Aorta (tissue), 5 donors: ENCODE results near the gene LUZP2. TPM values are rescaled to one million over a fixed set of nuclear protein-coding genes. Genes with fewer than 3 reads are reported as not detected.

ENCODE experiments used
- ATAC-seq: fragments of 200-7000 bp; cut with Tn5 transposase; one replicate; pipeline ENCODE4 v1.9.1; 2022; ENCODE audit warnings: moderate library complexity; ENCODE audit not compliant: low FRiP score
- DNase-seq, 2 donors: peaks; one replicate each; pipeline ENCODE4 v3.0.0-alpha.2; 2020
- H3K27ac ChIP-seq, 2 donors: one replicate each; pipeline ENCODE4 v1.5.1; 2013; ENCODE audit warnings: low read length in 2 of 2, mild to moderate bottlenecking in 2 of 2, moderate library complexity in 2 of 2, control low read depth in 1 of 2, inconsistent platforms in 1 of 2, low read depth in 1 of 2
- H3K27me3 ChIP-seq, 2 donors: one replicate each; pipeline ENCODE4 v1.6.1; 2013; ENCODE audit warnings: control low read depth in 1 of 2, low read length in 1 of 2, mild to moderate bottlenecking in 1 of 2, moderate library complexity in 1 of 2; ENCODE audit not compliant: insufficient read depth in 2 of 2, control insufficient read depth in 1 of 2
- H3K36me3 ChIP-seq, 2 donors: one replicate each; pipeline ENCODE4 v1.6.1; 2013; ENCODE audit warnings: control low read depth in 1 of 2, low read length in 1 of 2, mild to moderate bottlenecking in 1 of 2; ENCODE audit not compliant: insufficient read depth in 2 of 2, control insufficient read depth in 1 of 2
- H3K4me1 ChIP-seq, 2 donors: one replicate each; pipeline ENCODE4 v1.6.1; 2013; ENCODE audit warnings: low read length in 2 of 2, control low read depth in 1 of 2, mild to moderate bottlenecking in 1 of 2, moderate library complexity in 1 of 2; ENCODE audit not compliant: insufficient read depth in 2 of 2, control insufficient read depth in 1 of 2
- H3K4me3 ChIP-seq, 2 donors: one replicate each; pipeline ENCODE4 v1.5.1; 2013; ENCODE audit warnings: low read length in 2 of 2, control low read depth in 1 of 2, mild to moderate bottlenecking in 1 of 2
- H3K9me3 ChIP-seq: one replicate; pipeline ENCODE4 v1.6.1; 2013; ENCODE audit warnings: mild to moderate bottlenecking, low read length; ENCODE audit not compliant: control insufficient read depth
- WGBS, 2 donors: extraction: QIAGEN DNeasy Blood & Tissue Kit; methylation state at CpG; one replicate each; pipeline ENCODE4 v1.1.7; 2013; 5-methylcytosine and 5-hydroxymethylcytosine counted together
- intact Hi-C, 2 donors: fragments of 100-400 bp; cut with DNase I; formaldehyde crosslinking; loops; one replicate each; pipeline versions ENCODE4 v1.14.2 to v1.15.0; 2022
- polyA plus RNA-seq, 2 donors: library from polyadenylated mRNA; stranded (reverse); fragments of 200-250 nt; gene quantifications; one replicate each; pipeline ENCODE4 v1.2.3, GENCODE V29; 2013
- total RNA-seq, 2 donors: library from RNA; stranded (reverse); fragmentation: NEBNext Ultra II Directional; extraction: Animal tissue kit (Norgen Biotek cat#: 25700); gene quantifications; one replicate each; pipeline ENCODE4 v1.2.1, GENCODE V29; 2021
- donor health status: healthy with polysubstance abuse.
- donor health status: Bipolar disorder and iron deficiency.
- donor health status: DM: no; HTN: no; CAD: no.
- donor health status: DM: no; HTN: no; CAD: no.
- donor health status: DM: yes; HTN: yes; CAD: no.

LUZP2 gene
- total and polyA plus RNA-seq, 4 donors: 0.15 to 0.50 TPM; not detected in 2

GRCh38 chr11:24497831-24498230 lies 978 bp downstream of the LUZP2 start:
- no peaks in the 10 kb centered on the region for H3K27me3 ChIP-seq
- no peaks in the 10 kb centered on the region for H3K9me3 ChIP-seq
- H3K4me1 ChIP-seq: no peaks in the 10 kb centered on the region
- intact Hi-C loops: no loop called here
- no peak overlapping the region for H3K4me3 ChIP-seq
- DNase-seq: no peak
- 81 to 83% methylated on average over 3 of the region's 3 CpGs for WGBS, 2 donors
- no peak for ATAC-seq
- no peak overlapping the region for H3K27ac ChIP-seq
- H3K36me3 ChIP-seq: no peaks in the 10 kb centered on the region

- Histone ChIP-seq H3K9me3 (no peaks in the 10 kb centered on the region), H3K27me3 (no peaks in the 10 kb centered on the region), H3K4me3 (no peak overlapping the region), H3K4me1 (no peaks in the 10 kb centered on the region), H3K27ac (no peak overlapping the region), H3K36me3 (no peaks in the 10 kb centered on the region)
- DNase-seq (no peak), ATAC-seq (no peak)
- intact Hi-C loops: no loop called here
- 85 to 89% methylated on average over 7 of the region's 7 CpGs for WGBS, 2 donors
Measured at GRCh38 chr11:24502425-24502824, 5.6 kb downstream of the LUZP2 start.

GRCh38 chr11:24509114-24509513 lies 12.3 kb downstream of the LUZP2 start:
- ATAC-seq (no peak), DNase-seq (no peak)
- peaks cover 2% of the 10 kb centered on the region for H3K9me3 ChIP-seq
- no peaks in the 10 kb centered on the region for H3K4me1 ChIP-seq
- WGBS, 2 donors: 38 to 40% methylated on average over 3 of the region's 3 CpGs
- H3K4me3 ChIP-seq: no peak overlapping the region
- no peaks in the 10 kb centered on the region for H3K27me3 ChIP-seq
- H3K27ac ChIP-seq: no peak overlapping the region
- H3K36me3 ChIP-seq: no peaks in the 10 kb centered on the region
- intact Hi-C loops: no loop called here

- intact Hi-C loops: no loop called here
- no peak overlapping the region for H3K4me3 ChIP-seq
- H3K4me1 ChIP-seq: no peaks in the 10 kb centered on the region
- no peaks in the 10 kb centered on the region for H3K27me3 ChIP-seq
- no peak for DNase-seq
- 56 to 68% methylated on average over 5 of the region's 5 CpGs for WGBS, 2 donors
- H3K9me3 ChIP-seq: peaks cover 2% of the 10 kb centered on the region
- no peaks in the 10 kb centered on the region for H3K36me3 ChIP-seq
- ATAC-seq: no peak
- H3K27ac ChIP-seq: no peak overlapping the region
Measured at GRCh38 chr11:24511511-24511910, 14.7 kb downstream of the LUZP2 start.

- Histone ChIP-seq H3K36me3 (no peaks in the 10 kb centered on the region), H3K4me1 (no peaks in the 10 kb centered on the region), H3K4me3 (no peak overlapping the region), H3K27me3 (no peaks in the 10 kb centered on the region), H3K9me3 (peaks cover 2% of the 10 kb centered on the region), H3K27ac (no peak overlapping the region)
- 25 to 37% methylated on average over 3 of the region's 3 CpGs for WGBS, 2 donors
- intact Hi-C loops: no loop called here
- no peak for ATAC-seq
- no peak for DNase-seq
Measured at GRCh38 chr11:24513479-24514218, 16.8 kb downstream of the LUZP2 start.

- intact Hi-C loops: no loop called here
- Histone ChIP-seq H3K36me3 (no peaks in the 10 kb centered on the region), H3K4me1 (no peaks in the 10 kb centered on the region), H3K27me3 (no peaks in the 10 kb centered on the region), H3K4me3 (no peak overlapping the region), H3K27ac (no peak overlapping the region), H3K9me3 (peaks cover 2% of the 10 kb centered on the region)
- DNase-seq: no peak
- ATAC-seq: no peak
- 63 to 76% methylated on average over 2 of the region's 2 CpGs for WGBS, 2 donors
Measured at GRCh38 chr11:24514219-24514594, 17.4 kb downstream of the LUZP2 start.

GRCh38 chr11:24515632-24516031 lies 18.8 kb downstream of the LUZP2 start:
- Histone ChIP-seq H3K4me3 (no peak overlapping the region), H3K27ac (no peak overlapping the region), H3K27me3 (no peaks in the 10 kb centered on the region), H3K4me1 (no peaks in the 10 kb centered on the region), H3K9me3 (peaks cover 2% of the 10 kb centered on the region), H3K36me3 (no peaks in the 10 kb centered on the region)
- DNase-seq: no peak
- WGBS, 2 donors: 53 to 61% methylated on average over 1 of the region's 1 CpG
- intact Hi-C loops: no loop called here
- no peak for ATAC-seq

- Histone ChIP-seq H3K27ac (no peak overlapping the region), H3K4me1 (no peaks in the 10 kb centered on the region), H3K9me3 (no peaks in the 10 kb centered on the region), H3K27me3 (no peaks in the 10 kb centered on the region), H3K36me3 (no peaks in the 10 kb centered on the region), H3K4me3 (no peak overlapping the region)
- no peak for DNase-seq
- intact Hi-C loops: no loop called here
- ATAC-seq: no peak
Measured at GRCh38 chr11:24516638-24517037, 19.8 kb downstream of the LUZP2 start.

GRCh38 chr11:24521601-24522000 lies 24.7 kb downstream of the LUZP2 start:
- no peak overlapping the region for H3K4me3 ChIP-seq
- intact Hi-C loops: no loop called here
- H3K36me3 ChIP-seq: no peaks in the 10 kb centered on the region
- DNase-seq (no peak), ATAC-seq (no peak)
- 80 to 87% methylated on average over 5 of the region's 5 CpGs for WGBS, 2 donors
- no peaks in the 10 kb centered on the region for H3K27me3 ChIP-seq
- no peak overlapping the region for H3K27ac ChIP-seq
- H3K4me1 ChIP-seq: no peaks in the 10 kb centered on the region
- no peaks in the 10 kb centered on the region for H3K9me3 ChIP-seq
